HAP-1 (cell line): ENCODE results near the gene EIF4G3.

Source experiments
- DNase-seq, 2 experiments: peaks; one replicate each; pipeline ENCODE4 v3.0.0-alpha.2; 2016 to 2020; ENCODE audit warnings: low spot score in 2 of 2
- H3K27me3 ChIP-seq: fragments of 250-450 bp; sonication (Bioruptor Pico); 2 replicates; pipeline ENCODE4 v1.5.1; 2020; ENCODE audit warnings: low read depth, mild to moderate bottlenecking, moderate library complexity
- H3K36me3 ChIP-seq: fragments of 250-450 bp; sonication (Bioruptor Pico); replicated peaks from 2 replicates; pipeline ENCODE4 v1.5.1; 2020; ENCODE audit warnings: mild to moderate bottlenecking
- H3K4me1 ChIP-seq: fragments of 250-450 bp; sonication (Bioruptor Pico); 2 replicates; pipeline ENCODE4 v1.5.1; 2020; ENCODE audit warnings: mild to moderate bottlenecking
- H3K4me3 ChIP-seq: fragments of 250-450 bp; sonication (Bioruptor Pico); 2 replicates; pipeline ENCODE4 v1.5.1; 2020; ENCODE audit warnings: mild to moderate bottlenecking, moderate library complexity
- H3K9me3 ChIP-seq: fragments of 250-450 bp; sonication (Bioruptor Pico); 2 replicates; pipeline ENCODE4 v1.5.1; 2020; ENCODE audit warnings: mild to moderate bottlenecking, moderate library complexity
- in situ Hi-C: fragments of 300-500 bp; cut with MboI; formaldehyde crosslinking; loops from 3 replicates; pipeline ENCODE4 v1.14.3; 2020; ENCODE audit warnings: low sequenced_read_pairs, inconsistent platforms, mixed read lengths

EIF4G3 gene

GRCh38 chr1:21052034-21052433 lies 124.7 kb downstream of the EIF4G3 start:
- H3K4me1 ChIP-seq, result no peaks in the 10 kb centered on the region
- DNase-seq, result no peak
- H3K36me3 ChIP-seq, result peaks cover 10% of the 10 kb centered on the region
- no peak overlapping the region for H3K4me3 ChIP-seq
- H3K9me3 ChIP-seq, result no peaks in the 10 kb centered on the region
- in situ Hi-C loops, result no loop called here
- no peaks in the 10 kb centered on the region for H3K27me3 ChIP-seq

- DNase-seq, result no peak
- Histone ChIP-seq H3K9me3 (no peaks in the 10 kb centered on the region), H3K4me1 (no peaks in the 10 kb centered on the region), H3K27me3 (no peaks in the 10 kb centered on the region), H3K36me3 (peaks cover 13% of the 10 kb centered on the region), H3K4me3 (no peak overlapping the region)
- in situ Hi-C loops, result no loop called here
These were observed 125.4 kb downstream of the EIF4G3 start for GRCh38 chr1:21051177-21051825.

- H3K27me3 ChIP-seq, result no peaks in the 10 kb centered on the region
- no peak overlapping the region for H3K4me3 ChIP-seq
- H3K36me3 ChIP-seq, result peaks cover 13% of the 10 kb centered on the region
- no peaks in the 10 kb centered on the region for H3K4me1 ChIP-seq
- H3K9me3 ChIP-seq, result no peaks in the 10 kb centered on the region
- DNase-seq, result no peak
- in situ Hi-C loops, result no loop called here
These were observed 126.7 kb downstream of the EIF4G3 start for GRCh38 chr1:21050031-21050430.

- peaks cover under 1% of the 10 kb centered on the region; the same call in 1 of the 2 replicates for H3K4me1 ChIP-seq
- no peaks in the 10 kb centered on the region for H3K27me3 ChIP-seq
- H3K9me3 ChIP-seq, result no peaks in the 10 kb centered on the region
- H3K4me3 ChIP-seq, result no peak overlapping the region
- in situ Hi-C loops, result no loop called here
- no peak for DNase-seq
- peaks cover 13% of the 10 kb centered on the region for H3K36me3 ChIP-seq
These were observed 128.2 kb downstream of the EIF4G3 start for GRCh38 chr1:21048462-21048861.

- in situ Hi-C loops, result no loop called here
- Histone ChIP-seq H3K4me3 (no peak overlapping the region), H3K9me3 (no peaks in the 10 kb centered on the region), H3K27me3 (no peaks in the 10 kb centered on the region), H3K4me1 (peaks cover 11% of the 10 kb centered on the region; the same call in 1 of the 2 replicates), H3K36me3 (peaks cover 13% of the 10 kb centered on the region)
- no peak for DNase-seq
These were observed 130.6 kb downstream of the EIF4G3 start for GRCh38 chr1:21046132-21046531.

- H3K36me3 ChIP-seq, result peaks cover 13% of the 10 kb centered on the region
- in situ Hi-C loops, result no loop called here
- H3K4me1 ChIP-seq, result peaks cover 11% of the 10 kb centered on the region; the same call in 1 of the 2 replicates
- no peaks in the 10 kb centered on the region for H3K9me3 ChIP-seq
- no peaks in the 10 kb centered on the region for H3K27me3 ChIP-seq
- no peak for DNase-seq
- H3K4me3 ChIP-seq, result no peak overlapping the region
These were observed 131.3 kb downstream of the EIF4G3 start for GRCh38 chr1:21045351-21045750.

- Histone ChIP-seq H3K36me3 (peaks cover 3% of the 10 kb centered on the region; the same call in 1 of the 2 replicates), H3K4me3 (no peak overlapping the region), H3K4me1 (peaks cover 11% of the 10 kb centered on the region; the same call in 1 of the 2 replicates), H3K27me3 (no peaks in the 10 kb centered on the region), H3K9me3 (no peaks in the 10 kb centered on the region)
- DNase-seq, result no peak
- in situ Hi-C loops, result no loop called here
These were observed 133.6 kb downstream of the EIF4G3 start for GRCh38 chr1:21042929-21043605.

GRCh38 chr1:21041541-21041940 lies 135.2 kb downstream of the EIF4G3 start:
- no peak overlapping the region for H3K4me3 ChIP-seq
- H3K36me3 ChIP-seq, result no peaks in the 10 kb centered on the region; the same call in 1 of the 2 replicates
- DNase-seq, result no peak
- H3K4me1 ChIP-seq, result peaks cover 11% of the 10 kb centered on the region; the same call in 1 of the 2 replicates
- H3K9me3 ChIP-seq, result no peaks in the 10 kb centered on the region
- in situ Hi-C loops, result no loop called here
- H3K27me3 ChIP-seq, result no peaks in the 10 kb centered on the region

- DNase-seq, result no peak
- in situ Hi-C loops, result no loop called here
- Histone ChIP-seq H3K9me3 (no peaks in the 10 kb centered on the region), H3K27me3 (no peaks in the 10 kb centered on the region), H3K36me3 (no peaks in the 10 kb centered on the region), H3K4me1 (peaks cover 4% of the 10 kb centered on the region), H3K4me3 (no peak overlapping the region)
These were observed 139.6 kb downstream of the EIF4G3 start for GRCh38 chr1:21037091-21037490.

GRCh38 chr1:21035794-21036193 lies 140.9 kb downstream of the EIF4G3 start:
- Histone ChIP-seq H3K4me1 (peaks cover 4% of the 10 kb centered on the region), H3K27me3 (no peaks in the 10 kb centered on the region), H3K36me3 (no peaks in the 10 kb centered on the region), H3K4me3 (no peak overlapping the region), H3K9me3 (no peaks in the 10 kb centered on the region)
- no peak for DNase-seq
- in situ Hi-C loops, result no loop called here

GRCh38 chr1:21034725-21035628 lies 141.7 kb downstream of the EIF4G3 start:
- DNase-seq, result no peak

GRCh38 chr1:21032741-21033140 lies 144.0 kb downstream of the EIF4G3 start:
- Histone ChIP-seq H3K36me3 (no peaks in the 10 kb centered on the region), H3K27me3 (no peaks in the 10 kb centered on the region)
- in situ Hi-C loops, result no loop called here

More at GRCh38 chr1:21034725-21035628, 141.7 kb downstream of the EIF4G3 start:
- Histone ChIP-seq H3K9me3 (no peaks in the 10 kb centered on the region), H3K4me1 (peaks cover 4% of the 10 kb centered on the region), H3K27me3 (no peaks in the 10 kb centered on the region), H3K4me3 (no peak overlapping the region), H3K36me3 (no peaks in the 10 kb centered on the region)
- in situ Hi-C loops, result no loop called here

GRCh38 chr1:21030181-21030580 lies 146.5 kb downstream of the EIF4G3 start:
- no peak for DNase-seq
- peaks cover 29% of the 10 kb centered on the region for H3K4me1 ChIP-seq
- H3K9me3 ChIP-seq, result no peaks in the 10 kb centered on the region
- in situ Hi-C loops, result no loop called here
- H3K27me3 ChIP-seq, result no peaks in the 10 kb centered on the region
- no peak overlapping the region for H3K4me3 ChIP-seq
- H3K36me3 ChIP-seq, result no peaks in the 10 kb centered on the region; the same call in 1 of the 2 replicates

More at GRCh38 chr1:21032741-21033140, 144.0 kb downstream of the EIF4G3 start:
- peaks cover 13% of the 10 kb centered on the region for H3K4me1 ChIP-seq
- H3K9me3 ChIP-seq, result no peaks in the 10 kb centered on the region
- DNase-seq, result no peak
- no peak overlapping the region for H3K4me3 ChIP-seq
